ENCODE data around the gene NEDD8.

Gene NEDD8

GRCh38 chr14:24232121-24232644, at the start of gene NEDD8:
TSS of gene NEDD8 (minus strand) at chr14:24232367. CDS start at chr14:24232267, 100 bp downstream.
- peak; percentile 99 for DNase-seq

GRCh38 chr14:24281636-24282035, 49.5 kb upstream of the NEDD8 start:
- no peak for DNase-seq

GRCh38 chr14:24280797-24281460, 48.8 kb upstream of the NEDD8 start:
- no peak for DNase-seq

GRCh38 chr14:24279301-24280186, 47.4 kb upstream of the NEDD8 start:
- DNase-seq: no peak

GRCh38 chr14:24278424-24278823, 46.3 kb upstream of the NEDD8 start:
- DNase-seq: no peak

- DNase-seq: no peak
Observed at GRCh38 chr14:24277606-24278321, 45.6 kb upstream of the NEDD8 start.

- DNase-seq: no peak
Observed at GRCh38 chr14:24277071-24277470, 44.9 kb upstream of the NEDD8 start.

GRCh38 chr14:24274101-24274543, 42.0 kb upstream of the NEDD8 start:
- no peak for DNase-seq

GRCh38 chr14:24273422-24273998, 41.3 kb upstream of the NEDD8 start:
- no peak for DNase-seq

GRCh38 chr14:24272467-24272866, 40.3 kb upstream of the NEDD8 start:
- DNase-seq: no peak

GRCh38 chr14:24271834-24272263, 39.7 kb upstream of the NEDD8 start:
- no peak for DNase-seq

- DNase-seq: peak; percentile 96
Observed at GRCh38 chr14:24271134-24271833, 39.1 kb upstream of the NEDD8 start, which contains the start of gene RABGGTA. TSS of gene RABGGTA (minus strand) at chr14:24271597. CDS start at chr14:24271115, 482 bp downstream.

- no peak for DNase-seq
Observed at GRCh38 chr14:24270537-24271133, 38.5 kb upstream of the NEDD8 start.

GRCh38 chr14:24269910-24270536, 37.9 kb upstream of the NEDD8 start:
- no peak for DNase-seq

- no peak for DNase-seq
Observed at GRCh38 chr14:24269368-24269767, 37.2 kb upstream of the NEDD8 start.

GRCh38 chr14:24268225-24268624, 36.1 kb upstream of the NEDD8 start:
- DNase-seq: no peak

GRCh38 chr14:24267516-24267915, 35.3 kb upstream of the NEDD8 start:
- DNase-seq: no peak

- DNase-seq: no peak
Observed at GRCh38 chr14:24266344-24267244, 34.4 kb upstream of the NEDD8 start.

GRCh38 chr14:24264298-24264697, 32.1 kb upstream of the NEDD8 start:
- no peak for DNase-seq

GRCh38 chr14:24263848-24264247, 31.7 kb upstream of the NEDD8 start:
- DNase-seq: no peak
